ENCODE measurements around the gene RASGEF1B.

Gene RASGEF1B

GRCh38 chr4:81471588-81472280 lies at the start of gene RASGEF1B:
Gene RASGEF1B (minus strand): TSS chr4:81471907. CDS start chr4:81459508, 12,399 bp downstream.
- peak; percentile 90 to 91 for DNase-seq

GRCh38 chr4:81519856-81520255 lies 48.1 kb upstream of the RASGEF1B start:
- no peak for DNase-seq

- DNase-seq: no peak
Observed at GRCh38 chr4:81519427-81519773, 47.7 kb upstream of the RASGEF1B start.

- DNase-seq: no peak
Observed at GRCh38 chr4:81518762-81519426, 47.2 kb upstream of the RASGEF1B start.

GRCh38 chr4:81516241-81516640 lies 44.5 kb upstream of the RASGEF1B start:
- DNase-seq: no peak

- no peak for DNase-seq
Observed at GRCh38 chr4:81512757-81513501, 41.2 kb upstream of the RASGEF1B start.

GRCh38 chr4:81512001-81512756 lies 40.5 kb upstream of the RASGEF1B start:
- no peak for DNase-seq

GRCh38 chr4:81510643-81511178 lies 39.0 kb upstream of the RASGEF1B start:
- DNase-seq: no peak

GRCh38 chr4:81509822-81510221 lies 38.1 kb upstream of the RASGEF1B start:
- DNase-seq: no peak

GRCh38 chr4:81509191-81509590 lies 37.5 kb upstream of the RASGEF1B start:
- DNase-seq: no peak

- DNase-seq: no peak
Observed at GRCh38 chr4:81508411-81509185, 36.9 kb upstream of the RASGEF1B start.

- DNase-seq: no peak
Observed at GRCh38 chr4:81507530-81507929, 35.8 kb upstream of the RASGEF1B start.

GRCh38 chr4:81506731-81507130 lies 35.0 kb upstream of the RASGEF1B start:
- no peak for DNase-seq

- no peak for DNase-seq
Observed at GRCh38 chr4:81505726-81506125, 34.0 kb upstream of the RASGEF1B start.

- DNase-seq: peak in 1 of 2 donors; percentile 25
Observed at GRCh38 chr4:81505004-81505598, 33.4 kb upstream of the RASGEF1B start.

GRCh38 chr4:81504112-81505003 lies 32.7 kb upstream of the RASGEF1B start:
- DNase-seq: no peak

- peak in 1 of 2 donors; percentile 27 for DNase-seq
Observed at GRCh38 chr4:81503586-81503985, 31.9 kb upstream of the RASGEF1B start.

GRCh38 chr4:81502564-81502963 lies 30.9 kb upstream of the RASGEF1B start:
- no peak for DNase-seq

- DNase-seq: no peak
Observed at GRCh38 chr4:81499840-81500239, 28.1 kb upstream of the RASGEF1B start.

GRCh38 chr4:81498551-81499099 lies 26.9 kb upstream of the RASGEF1B start:
- DNase-seq: no peak

Data from hippocampal formation (tissue), 2 donors.